Testis (tissue), 5 donors: ENCODE measurements around the gene FLRT3. TPM values are rescaled to one million over a fixed set of nuclear protein-coding genes. Genes with fewer than 3 reads are reported as not detected.

ENCODE experiments used
- DNase-seq: peaks from one replicate; pipeline ENCODE4 v3.0.0-alpha.2; 2019
- H3K27ac ChIP-seq, 2 donors: fragments of 200-600 bp; sonication (generic); one replicate each; pipeline ENCODE4 v1.5.1; 2019
- H3K27me3 ChIP-seq: fragments of 200-600 bp; sonication (generic); one replicate; pipeline ENCODE4 v1.5.1; 2019
- H3K36me3 ChIP-seq: fragments of 200-600 bp; sonication (generic); one replicate; pipeline ENCODE4 v1.5.1; 2017; ENCODE audit warnings: low read depth; ENCODE audit errors: missing control alignments
- H3K4me1 ChIP-seq: fragments of 200-600 bp; sonication (generic); one replicate; pipeline ENCODE4 v1.5.1; 2019
- H3K4me3 ChIP-seq, 2 donors: fragments of 200-600 bp; sonication (generic); one replicate each; pipeline ENCODE4 v1.5.1; 2017 to 2019
- H3K9me3 ChIP-seq: fragments of 200-600 bp; sonication (generic); one replicate; pipeline ENCODE4 v1.5.1; 2017
- POLR2A ChIP-seq: fragments of 450-650 bp; IDR thresholded peaks from one replicate; pipeline ENCODE4 v1.6.1; 2017; ENCODE audit warnings: antibody characterized with exemption, mild to moderate bottlenecking, moderate library complexity
- WGBS, 2 donors: methylation state at CpG; one replicate each; pipeline ENCODE4 v1.1.5; 2018; 5-methylcytosine and 5-hydroxymethylcytosine counted together
- intact Hi-C: fragments of 100-400 bp; cut with DNase I; formaldehyde crosslinking; loops from one replicate; pipeline ENCODE4 v1.15.1; 2023; ENCODE audit warnings: low total_unique reads
- long read RNA-seq, 2 donors: transcript quantifications; one replicate each; lab custom pipeline, GENCODE V29; 2026
- polyA plus RNA-seq: library from polyadenylated mRNA; stranded (reverse); fragments of 350-450 nt; fragmentation: Illumina TruSeq; extraction: RNeasy Lipid Tissue Mini Kit (QIAGEN cat#74804); gene quantifications from one replicate; pipeline ENCODE4 v1.2.3, GENCODE V29; 2014; ENCODE audit warnings: low read depth, low replicate concordance; ENCODE audit not compliant: insufficient read depth
- total RNA-seq, 2 donors: library from RNA; depleted of rRNA; stranded (reverse); fragments of >200 nt; gene quantifications; one replicate each; pipeline ENCODE4 v1.2.3, GENCODE V29; 2016
- TF ChIP-seq, protein P1 (sequence below), 3 experiments: fragments of 450-650 bp in 2 of 3; fragments of 200-600 bp in 1 of 3; sonication (generic) in 1 of 3; IDR thresholded peaks; one replicate each; pipeline ENCODE4 v1.5.1; 2016 to 2019; ENCODE audit warnings: antibody characterized with exemption in 3 of 3, mild to moderate bottlenecking in 2 of 3, moderate library complexity in 1 of 3

The FLRT3 gene
- total RNA-seq, result 10 to 100 TPM; 11.6 to 12.3 TPM
- polyA plus RNA-seq, result 3.0 TPM
- long read RNA-seq, donor 1, full-length matches to known transcripts, result 7 of 7 reads
- long read RNA-seq, donor 1, partial matches to known transcripts, result 0 of 7 reads
- long read RNA-seq, donor 1, other reads (novel, unspliced or antisense), result 0 of 7 reads
- long read RNA-seq, donor 2, full-length matches to known transcripts, result 4 of 19 reads
- long read RNA-seq, donor 2, partial matches to known transcripts, result 15 of 19 reads
- long read RNA-seq, donor 2, other reads (novel, unspliced or antisense), result 0 of 19 reads

DNA sequence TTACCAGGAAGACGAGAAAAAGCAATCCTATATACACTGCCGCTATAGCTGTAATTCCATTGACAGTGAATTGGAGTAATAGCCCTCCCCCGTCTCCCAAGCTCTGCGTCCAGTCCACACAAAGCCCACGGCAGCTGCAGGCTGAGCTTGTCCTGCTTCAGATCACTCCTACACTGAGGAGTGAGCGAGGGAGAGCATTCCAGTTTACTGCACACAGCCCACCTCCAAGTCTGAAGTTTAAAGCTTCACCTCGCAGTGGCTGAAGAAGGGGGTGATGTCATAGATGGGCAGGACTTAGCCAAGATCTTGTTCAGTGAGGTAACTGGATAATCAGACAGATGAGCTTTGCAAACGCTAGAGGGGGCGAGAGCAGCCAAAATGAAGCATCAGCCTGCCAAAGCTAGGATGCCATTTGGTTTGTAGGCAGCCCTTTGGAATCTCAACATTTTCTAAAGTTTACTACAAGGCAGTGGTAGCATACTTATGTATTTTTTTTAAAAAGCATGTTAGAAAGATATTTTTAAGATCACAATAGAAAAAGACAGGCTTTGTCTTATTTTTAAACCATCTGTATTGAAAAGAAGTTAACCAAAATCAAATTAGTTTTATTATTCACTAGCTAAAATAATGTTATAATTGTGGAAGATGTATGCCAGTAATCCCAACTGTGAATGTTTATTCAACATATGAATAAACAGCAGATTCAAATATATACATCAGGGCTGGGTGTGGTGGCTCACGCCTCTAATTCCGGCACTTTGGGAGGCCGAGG lies at the start of gene FLRT3:
TSS of gene FLRT3 (minus strand) at position 213 of the 772 bp plus-strand sequence. CDS start 10,106 bp downstream, outside the sequence.
- intact Hi-C loops, result no loop called here
- Histone ChIP-seq H3K9me3 (no peaks in the 10 kb centered on the region), H3K27me3 (no peaks in the 10 kb centered on the region), H3K36me3 (no peaks in the 10 kb centered on the region), H3K4me1 (no peaks in the 10 kb centered on the region), H3K4me3 (peak within 1 kb of the TSS; percentile 24 to 54), H3K27ac (peak within 1 kb of the TSS; percentile 44 to 72)
- TF ChIP-seq, protein P1, sequence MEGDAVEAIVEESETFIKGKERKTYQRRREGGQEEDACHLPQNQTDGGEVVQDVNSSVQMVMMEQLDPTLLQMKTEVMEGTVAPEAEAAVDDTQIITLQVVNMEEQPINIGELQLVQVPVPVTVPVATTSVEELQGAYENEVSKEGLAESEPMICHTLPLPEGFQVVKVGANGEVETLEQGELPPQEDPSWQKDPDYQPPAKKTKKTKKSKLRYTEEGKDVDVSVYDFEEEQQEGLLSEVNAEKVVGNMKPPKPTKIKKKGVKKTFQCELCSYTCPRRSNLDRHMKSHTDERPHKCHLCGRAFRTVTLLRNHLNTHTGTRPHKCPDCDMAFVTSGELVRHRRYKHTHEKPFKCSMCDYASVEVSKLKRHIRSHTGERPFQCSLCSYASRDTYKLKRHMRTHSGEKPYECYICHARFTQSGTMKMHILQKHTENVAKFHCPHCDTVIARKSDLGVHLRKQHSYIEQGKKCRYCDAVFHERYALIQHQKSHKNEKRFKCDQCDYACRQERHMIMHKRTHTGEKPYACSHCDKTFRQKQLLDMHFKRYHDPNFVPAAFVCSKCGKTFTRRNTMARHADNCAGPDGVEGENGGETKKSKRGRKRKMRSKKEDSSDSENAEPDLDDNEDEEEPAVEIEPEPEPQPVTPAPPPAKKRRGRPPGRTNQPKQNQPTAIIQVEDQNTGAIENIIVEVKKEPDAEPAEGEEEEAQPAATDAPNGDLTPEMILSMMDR (IDR thresholded peaks at IDR 0.05), result peak; percentile 66 to 79 (median 76)
- peak; percentile 52 for TF ChIP-seq POLR2A
- 35 to 38% methylated on average over 12 of the region's 12 CpGs for WGBS, 2 donors
- DNase-seq, result peak; percentile 95

DNA sequence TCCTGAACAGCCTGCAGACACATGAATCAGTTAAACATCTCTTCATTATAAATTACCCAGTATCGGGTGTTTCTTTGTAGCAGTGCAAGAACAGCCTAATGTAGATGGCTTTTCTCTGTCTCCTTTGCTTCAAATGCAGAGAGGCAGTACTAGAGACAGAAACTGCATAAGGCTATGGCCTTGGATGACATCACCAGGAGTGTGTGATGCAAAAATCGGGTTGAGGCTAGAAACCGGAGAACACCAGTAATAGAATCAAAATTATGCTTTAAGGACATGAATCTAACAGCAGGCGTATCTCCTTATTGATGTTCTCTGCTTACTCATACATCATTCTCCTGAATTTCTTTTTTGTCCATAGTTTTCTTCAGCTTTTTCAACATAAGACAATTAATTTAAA lies 49.3 kb upstream of the FLRT3 start:
- WGBS, 2 donors, result 82 to 95% methylated on average over 4 of the region's 4 CpGs
- no peak for DNase-seq
- TF ChIP-seq POLR2A, result no peak
- TF ChIP-seq, protein P1 (IDR thresholded peaks at IDR 0.05), result no peak
- no peaks in the 10 kb centered on the region for H3K9me3 ChIP-seq
- intact Hi-C loops, result no loop called here
- H3K36me3 ChIP-seq, result no peaks in the 10 kb centered on the region
- no peaks in the 10 kb centered on the region for H3K27me3 ChIP-seq
- no peaks in the 10 kb centered on the region for H3K4me1 ChIP-seq
- H3K27ac ChIP-seq, result no peak overlapping the region
- H3K4me3 ChIP-seq, result no peak overlapping the region

DNA sequence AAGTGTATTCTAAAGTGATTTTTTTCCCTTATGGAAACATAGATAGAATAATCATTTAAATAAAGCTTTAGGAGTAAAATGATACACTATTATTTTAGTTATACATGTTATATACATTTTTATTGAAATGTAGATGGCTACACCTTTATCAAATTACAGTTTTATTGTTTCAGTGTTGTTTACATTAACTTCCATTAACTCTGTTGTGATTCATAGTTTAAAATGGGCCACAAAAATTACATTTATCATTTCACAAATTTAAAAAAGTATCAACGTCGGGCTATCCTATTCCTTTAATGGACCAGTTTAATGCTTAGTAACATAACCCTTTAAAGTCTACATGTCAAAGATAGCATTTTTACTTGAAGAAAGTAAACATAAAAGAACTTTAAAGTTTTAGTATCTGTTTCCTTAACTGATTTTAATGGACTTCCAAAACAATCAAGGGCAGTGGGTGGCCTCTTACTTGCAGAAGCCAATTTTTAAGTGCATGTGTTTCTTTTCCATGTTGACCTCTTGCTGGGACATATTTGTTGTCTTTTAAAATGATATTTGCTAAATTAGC lies 47.8 kb upstream of the FLRT3 start:
- Histone ChIP-seq H3K36me3 (no peaks in the 10 kb centered on the region), H3K4me3 (no peak overlapping the region), H3K27ac (no peak overlapping the region), H3K9me3 (no peaks in the 10 kb centered on the region), H3K27me3 (no peaks in the 10 kb centered on the region), H3K4me1 (no peaks in the 10 kb centered on the region)
- intact Hi-C loops, result no loop called here
- WGBS, 2 donors, result 75 to 82% methylated on average over 2 of the region's 2 CpGs
- TF ChIP-seq POLR2A, result no peak
- TF ChIP-seq, protein P1 (IDR thresholded peaks at IDR 0.05), result no peak
- no peak for DNase-seq

DNA sequence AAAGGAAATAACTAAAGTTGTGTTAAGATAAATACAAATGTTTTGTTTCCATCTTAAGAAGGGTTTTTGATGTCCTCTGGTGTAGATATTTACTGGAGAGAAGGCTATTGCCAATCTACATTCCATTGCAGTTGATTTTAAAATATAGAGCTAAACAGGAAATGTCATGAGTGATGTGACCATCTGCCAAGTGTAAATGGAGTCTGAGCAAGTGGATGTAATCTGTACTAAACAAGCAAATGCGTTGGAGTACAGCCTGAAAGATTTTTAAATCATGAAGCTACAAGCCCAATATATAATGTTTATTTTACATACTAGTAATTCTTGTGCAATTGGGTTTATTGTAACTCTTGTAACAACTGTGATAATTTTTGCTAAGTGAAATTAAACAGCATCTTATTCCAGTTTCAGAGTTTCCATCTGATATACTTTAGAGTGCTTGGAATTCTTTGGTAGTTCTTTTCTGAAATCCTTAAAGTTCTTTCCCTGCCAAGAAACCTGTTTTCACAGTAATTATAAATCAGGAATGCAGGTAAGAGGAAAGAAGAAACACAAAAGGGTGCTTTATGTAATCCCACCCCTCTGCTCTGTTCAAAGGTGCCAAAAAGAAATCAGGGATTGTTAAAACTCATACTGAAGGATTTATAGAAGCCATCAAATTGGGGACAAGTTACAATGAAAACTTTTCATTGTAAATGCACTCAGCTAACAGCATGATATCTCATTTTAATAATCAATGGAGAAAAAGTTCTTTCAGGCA lies 47.2 kb upstream of the FLRT3 start:
- 41 to 46% methylated on average over 1 of the region's 1 CpG for WGBS, 2 donors
- TF ChIP-seq, protein P1 (IDR thresholded peaks at IDR 0.05), result no peak
- no peak for TF ChIP-seq POLR2A
- no peaks in the 10 kb centered on the region for H3K4me1 ChIP-seq
- no peak overlapping the region for H3K4me3 ChIP-seq
- intact Hi-C loops, result no loop called here
- no peak overlapping the region for H3K27ac ChIP-seq
- no peaks in the 10 kb centered on the region for H3K36me3 ChIP-seq
- DNase-seq, result no peak
- no peaks in the 10 kb centered on the region for H3K27me3 ChIP-seq
- no peaks in the 10 kb centered on the region for H3K9me3 ChIP-seq
